Neuronal stem cell (in vitro differentiated cells): ENCODE results near the gene RAPGEF6.

Experiments
- DNase-seq: peaks from one replicate; pipeline ENCODE4 v3.0.0-alpha.2; 2013; ENCODE audit warnings: low spot score
- H2AFZ ChIP-seq: one replicate; pipeline ENCODE4 v1.6.1; 2013; ENCODE audit warnings: mild to moderate bottlenecking, low read length, inconsistent platforms
- H2AK5ac ChIP-seq: 2 replicates; pipeline ENCODE4 v1.6.1; 2013; ENCODE audit warnings: low read depth, mild to moderate bottlenecking, inconsistent platforms, low read length, moderate library complexity, mixed read lengths
- H2BK120ac ChIP-seq: 2 replicates; pipeline ENCODE4 v1.6.1; 2013; ENCODE audit warnings: low read depth, mild to moderate bottlenecking, inconsistent platforms, low read length, moderate library complexity, mixed read lengths
- H2BK12ac ChIP-seq: one replicate; pipeline ENCODE4 v1.6.1; 2013; ENCODE audit warnings: low read length, inconsistent platforms
- H2BK15ac ChIP-seq: 2 replicates; pipeline ENCODE4 v1.6.1; 2013; ENCODE audit warnings: mild to moderate bottlenecking, low read length, inconsistent platforms, mixed read lengths
- H2BK5ac ChIP-seq: one replicate; pipeline ENCODE4 v1.6.1; 2013; ENCODE audit warnings: inconsistent platforms, mild to moderate bottlenecking, low read length, moderate library complexity
- H3K14ac ChIP-seq: one replicate; pipeline ENCODE4 v1.6.1; 2013; ENCODE audit warnings: low read length, inconsistent platforms
- H3K18ac ChIP-seq: 2 replicates; pipeline ENCODE4 v1.6.1; 2013; ENCODE audit warnings: low read length, inconsistent platforms
- H3K23ac ChIP-seq: 2 replicates; pipeline ENCODE4 v1.6.1; 2013; ENCODE audit warnings: low read depth, mild to moderate bottlenecking, mixed read lengths, low read length, inconsistent platforms; ENCODE audit not compliant: poor library complexity
- H3K27ac ChIP-seq: replicated peaks from 3 replicates; pipeline ENCODE4 v1.5.1; 2013; ENCODE audit warnings: low read length, inconsistent platforms
- H3K27me3 ChIP-seq, 3 experiments: 2 replicates each; pipeline ENCODE4 v1.6.1; 2013; ENCODE audit warnings: low read length in 3 of 3, mild to moderate bottlenecking in 2 of 3, inconsistent platforms in 1 of 3, low read depth in 1 of 3, mixed read lengths in 1 of 3, moderate library complexity in 1 of 3; ENCODE audit not compliant: control insufficient read depth in 3 of 3, insufficient read depth in 3 of 3
- H3K36me3 ChIP-seq, 2 donors: replicated peaks in 1 of 2; 2 replicates each; pipeline ENCODE4 v1.6.1; 2013; ENCODE audit warnings: low read length in 2 of 2; ENCODE audit not compliant: control insufficient read depth in 2 of 2, insufficient read depth in 2 of 2
- H3K4ac ChIP-seq: 2 replicates; pipeline ENCODE4 v1.6.1; 2013; ENCODE audit warnings: inconsistent platforms, mild to moderate bottlenecking, low read length, moderate library complexity
- H3K4me1 ChIP-seq, 2 donors: 1 replicate in 1 of 2; 2 replicates in 1 of 2; pipeline ENCODE4 v1.6.1; 2013; ENCODE audit warnings: low read length in 2 of 2, low read depth in 1 of 2; ENCODE audit not compliant: control insufficient read depth in 2 of 2, insufficient read depth in 1 of 2
- H3K4me2 ChIP-seq: one replicate; pipeline ENCODE4 v1.6.1; 2013; ENCODE audit warnings: mild to moderate bottlenecking, low read length, inconsistent platforms; ENCODE audit not compliant: insufficient read depth, poor library complexity, severe bottlenecking
- H3K4me3 ChIP-seq, 2 donors: 2 replicates each; pipeline ENCODE4 v1.5.1; 2013; ENCODE audit warnings: low read length in 2 of 2, mild to moderate bottlenecking in 2 of 2, inconsistent platforms in 1 of 2, moderate library complexity in 1 of 2
- H3K79me1 ChIP-seq: one replicate; pipeline ENCODE4 v1.6.1; 2013; ENCODE audit warnings: low read depth, mild to moderate bottlenecking, inconsistent platforms, low read length, moderate library complexity
- H3K9ac ChIP-seq: one replicate; pipeline ENCODE4 v1.6.1; 2013; ENCODE audit warnings: mild to moderate bottlenecking, low read depth, low read length, inconsistent platforms; ENCODE audit not compliant: poor library complexity
- H3K9me3 ChIP-seq, 2 donors: replicated peaks in 1 of 2; 2 replicates each; pipeline versions ENCODE3 to v1.6.1; 2013; ENCODE audit warnings: low read length in 2 of 2, mild to moderate bottlenecking in 2 of 2, inconsistent platforms in 1 of 2, low read depth in 1 of 2, mixed read lengths in 1 of 2, moderate library complexity in 1 of 2; ENCODE audit not compliant: control insufficient read depth in 2 of 2, insufficient read depth in 1 of 2
- H4K8ac ChIP-seq: one replicate; pipeline ENCODE4 v1.6.1; 2013; ENCODE audit warnings: low read depth, mild to moderate bottlenecking, inconsistent platforms, low read length, moderate library complexity
- H4K91ac ChIP-seq: one replicate; pipeline ENCODE4 v1.6.1; 2013; ENCODE audit warnings: low read length, low read depth, mild to moderate bottlenecking, inconsistent platforms; ENCODE audit not compliant: poor library complexity
- WGBS, 2 donors: extraction: QIAGEN DNeasy Blood & Tissue Kit; methylation state at CpG; one replicate each; pipeline ENCODE4 v1.1.7; 2013; ENCODE audit warnings: missing lambda C conversion rate in 2 of 2, mixed read lengths in 1 of 2; ENCODE audit not compliant: insufficient read length in 2 of 2, insufficient replicate concordance in 1 of 2; ENCODE audit errors: extremely low coverage in 2 of 2; 5-methylcytosine and 5-hydroxymethylcytosine counted together

The RAPGEF6 gene

GRCh38 chr5:131579917-131580671 is 54.9 kb downstream of the RAPGEF6 start:
- H3K4me1 ChIP-seq: no peaks in the 10 kb centered on the region
- peaks cover 4 to 17% of the 10 kb centered on the region in 2 donors for H3K9me3 ChIP-seq
- no peak overlapping the region for H2BK5ac ChIP-seq
- H3K27me3 ChIP-seq: no peaks in the 10 kb centered on the region
- H3K18ac ChIP-seq: no peak overlapping the region
- H3K23ac ChIP-seq: no peak overlapping the region
- no peak overlapping the region for H2AK5ac ChIP-seq
- no peak overlapping the region for H3K27ac ChIP-seq
- no peak overlapping the region for H2BK12ac ChIP-seq
- no peak overlapping the region for H2BK120ac ChIP-seq
- no peak overlapping the region for H2BK15ac ChIP-seq
- H3K36me3 ChIP-seq: peaks cover 2 to 6% of the 10 kb centered on the region in 2 donors
- H2AFZ ChIP-seq: no peak overlapping the region
- no peak overlapping the region for H3K4ac ChIP-seq
- no peak overlapping the region for H3K9ac ChIP-seq
- H3K4me3 ChIP-seq: no peak overlapping the region
- no CpG with 5 or more reads among the region's 38 CpGs for WGBS, 2 donors
- H4K8ac ChIP-seq: no peak overlapping the region
- DNase-seq: no peak
- H3K14ac ChIP-seq: no peak overlapping the region
- H3K4me2 ChIP-seq: no peak overlapping the region
- no peaks in the 10 kb centered on the region for H3K79me1 ChIP-seq
- H4K91ac ChIP-seq: no peak overlapping the region

- H2BK12ac ChIP-seq: no peak overlapping the region
- H3K14ac ChIP-seq: no peak overlapping the region
- H2BK5ac ChIP-seq: no peak overlapping the region
- H3K4me2 ChIP-seq: no peak overlapping the region
- WGBS, 2 donors: 100% methylated on average over 1 of the region's 8 CpGs; no CpG with 5 or more reads in 1 of the 2 donors
- no peak overlapping the region for H3K4ac ChIP-seq
- no peak overlapping the region for H3K27ac ChIP-seq
- no peak overlapping the region for H3K9ac ChIP-seq
- no peak for DNase-seq
- H3K27me3 ChIP-seq: no peaks in the 10 kb centered on the region
- H4K91ac ChIP-seq: no peak overlapping the region
- no peak overlapping the region for H2BK120ac ChIP-seq
- H3K23ac ChIP-seq: no peak overlapping the region
- H2AK5ac ChIP-seq: no peak overlapping the region
- no peak overlapping the region for H3K18ac ChIP-seq
- H3K79me1 ChIP-seq: no peaks in the 10 kb centered on the region
- no peak overlapping the region for H3K4me3 ChIP-seq
- H3K9me3 ChIP-seq: peaks cover 5 to 7% of the 10 kb centered on the region in 2 donors
- H3K36me3 ChIP-seq: peaks cover 2 to 6% of the 10 kb centered on the region in 2 donors
- H2AFZ ChIP-seq: no peak overlapping the region
- no peaks in the 10 kb centered on the region for H3K4me1 ChIP-seq
- H4K8ac ChIP-seq: no peak overlapping the region
- no peak overlapping the region for H2BK15ac ChIP-seq
Measured at GRCh38 chr5:131575660-131576227, 59.3 kb downstream of the RAPGEF6 start.

GRCh38 chr5:131571669-131572168 is 63.3 kb downstream of the RAPGEF6 start:
- Histone ChIP-seq H3K27ac (no peak overlapping the region), H3K9me3 (peaks cover 0 to 2% of the 10 kb centered on the region in 2 donors), H2BK120ac (no peak overlapping the region), H3K4me1 (no peaks in the 10 kb centered on the region), H3K4me3 (no peak overlapping the region), H3K4me2 (no peak overlapping the region), H2AFZ (no peak overlapping the region), H3K18ac (no peak overlapping the region), H3K36me3 (no peaks in the 10 kb centered on the region), H3K23ac (no peak overlapping the region), H3K79me1 (no peaks in the 10 kb centered on the region), H3K14ac (no peak overlapping the region), H4K8ac (no peak overlapping the region), H2BK15ac (no peak overlapping the region), H2BK5ac (no peak overlapping the region), H3K9ac (no peak overlapping the region), H4K91ac (no peak overlapping the region), H3K4ac (no peak overlapping the region), H2BK12ac (no peak overlapping the region), H2AK5ac (no peak overlapping the region), H3K27me3 (no peaks in the 10 kb centered on the region)
- no peak for DNase-seq
- WGBS, 2 donors: no CpG with 5 or more reads among the region's 9 CpGs

- no peak for DNase-seq
- Histone ChIP-seq H3K4me3 (no peak overlapping the region), H2BK5ac (no peak overlapping the region), H4K91ac (no peak overlapping the region), H4K8ac (no peak overlapping the region), H3K14ac (no peak overlapping the region), H3K9me3 (peaks cover 0 to 2% of the 10 kb centered on the region in 2 donors), H3K23ac (no peak overlapping the region), H3K27me3 (no peaks in the 10 kb centered on the region), H3K9ac (no peak overlapping the region), H3K4me2 (no peak overlapping the region), H3K4me1 (no peaks in the 10 kb centered on the region), H2BK120ac (no peak overlapping the region), H3K18ac (no peak overlapping the region), H3K4ac (no peak overlapping the region), H3K27ac (no peak overlapping the region), H3K36me3 (no peaks in the 10 kb centered on the region), H2BK15ac (no peak overlapping the region), H2AK5ac (no peak overlapping the region), H3K79me1 (no peaks in the 10 kb centered on the region), H2BK12ac (no peak overlapping the region), H2AFZ (no peak overlapping the region)
- WGBS, 2 donors: no CpG with 5 or more reads among the region's 7 CpGs
Measured at GRCh38 chr5:131570757-131571156, 64.3 kb downstream of the RAPGEF6 start.
